GM20431 (cell line): ENCODE results near the gene MAP3K9.
"Not testable (repeated sequence)": the region's sequence is repeated elsewhere in the genome, so short reads cannot be mapped to it uniquely, and the experiment has no call there.

Source experiments
- in situ Hi-C: fragments of 300-500 bp; cut with MseI, MboI; formaldehyde crosslinking; loops from one replicate; pipeline ENCODE4 v1.15.0; 2020; ENCODE audit warnings: low sequenced_read_pairs; ENCODE audit not compliant: unreplicated experiment

Gene MAP3K9

GRCh38 chr14:70707138-70708038 lies 101.9 kb downstream of the MAP3K9 start:
- in situ Hi-C loops, result no loop called here

- in situ Hi-C loops, result no loop called here
Measured at GRCh38 chr14:70706177-70706576, 103.1 kb downstream of the MAP3K9 start.

- in situ Hi-C loops, result no loop called here
Measured at GRCh38 chr14:70704960-70705359, 104.4 kb downstream of the MAP3K9 start.

GRCh38 chr14:70703621-70704168 lies 105.6 kb downstream of the MAP3K9 start:
- in situ Hi-C loops, result not testable (repeated sequence)

GRCh38 chr14:70702161-70702560 lies 107.2 kb downstream of the MAP3K9 start:
- in situ Hi-C loops, result no loop called here

GRCh38 chr14:70701610-70702009 lies 107.7 kb downstream of the MAP3K9 start:
- in situ Hi-C loops, result no loop called here

- in situ Hi-C loops, result no loop called here
Measured at GRCh38 chr14:70700955-70701585, 108.2 kb downstream of the MAP3K9 start.

GRCh38 chr14:70699646-70700045 lies 109.7 kb downstream of the MAP3K9 start:
- in situ Hi-C loops, result no loop called here

- in situ Hi-C loops, result no loop called here
Measured at GRCh38 chr14:70698288-70698687, 111.0 kb downstream of the MAP3K9 start.

- in situ Hi-C loops, result no loop called here
Measured at GRCh38 chr14:70697701-70698100, 111.6 kb downstream of the MAP3K9 start.

- in situ Hi-C loops, result no loop called here
Measured at GRCh38 chr14:70696026-70696425, 113.3 kb downstream of the MAP3K9 start.

GRCh38 chr14:70692210-70692609 lies 117.1 kb downstream of the MAP3K9 start:
- in situ Hi-C loops, result no loop called here

GRCh38 chr14:70685474-70686197 lies 123.7 kb downstream of the MAP3K9 start:
- in situ Hi-C loops, result no loop called here

GRCh38 chr14:70683983-70684382 lies 125.3 kb downstream of the MAP3K9 start:
- in situ Hi-C loops, result no loop called here

- in situ Hi-C loops, result no loop called here
Measured at GRCh38 chr14:70680748-70681147, 128.6 kb downstream of the MAP3K9 start.

- in situ Hi-C loops, result no loop called here
Measured at GRCh38 chr14:70677341-70677740, 132.0 kb downstream of the MAP3K9 start.
